ENCODE data around the gene CHMP2A. TPM values are rescaled to one million over a fixed set of nuclear protein-coding genes. Genes with fewer than 3 reads are reported as not detected.
A peak's percentile ranks its signal among the peaks of the same experiment; 100 is the strongest.
"Not testable (repeated sequence)": the region's sequence is repeated elsewhere in the genome, so short reads cannot be mapped to it uniquely, and the experiment has no call there.

The CHMP2A gene
- polyA plus RNA-seq, 1 donor from 2014 or later, result 189 TPM

- H3K27ac ChIP-seq (ENCODE audit: low read length); H3K9me2 ChIP-seq (ENCODE audit: insufficient read depth, low read length); H3K9me3 ChIP-seq (ENCODE audit: low read length); H3K36me3 ChIP-seq (ENCODE audit: insufficient read depth, low read length); H3K79me2 ChIP-seq (replicated peaks; ENCODE audit: insufficient read depth, low read length); H3F3A ChIP-seq (ENCODE audit: insufficient read depth, low read length, poor library complexity, severe bottlenecking); H2AFZ ChIP-seq (ENCODE audit: low read depth, low read length); H3K4me2 ChIP-seq (ENCODE audit: low read length); H3K4me3 ChIP-seq (ENCODE audit: low read length); H3K9ac ChIP-seq (ENCODE audit: low read length); H4K20me1 ChIP-seq (ENCODE audit: insufficient read depth): not testable (repeated sequence)
- H3K27me3 ChIP-seq (ENCODE audit: insufficient read depth, low read depth, low read length), result peaks cover 19% of the 10 kb centered on the region
Observed at GRCh38 chr19:58539169-58539559, 15.7 kb downstream of the CHMP2A start.

GRCh38 chr19:58538257-58539168 lies 16.4 kb downstream of the CHMP2A start:
- Histone ChIP-seq H4K20me1 (ENCODE audit: insufficient read depth) (no peaks in the 10 kb centered on the region), H3K36me3 (ENCODE audit: insufficient read depth, low read length) (no peaks in the 10 kb centered on the region), H3K27ac (ENCODE audit: low read length) (no peak overlapping the region), H3K4me2 (ENCODE audit: low read length) (no peak overlapping the region), H2AFZ (ENCODE audit: low read depth, low read length) (no peak overlapping the region), H3K27me3 (ENCODE audit: insufficient read depth, low read depth, low read length) (peaks cover 19% of the 10 kb centered on the region), H3K9me3 (ENCODE audit: low read length) (no peaks in the 10 kb centered on the region), H3K9ac (ENCODE audit: low read length) (peak overlapping the region; percentile 57), H3K79me2 (replicated peaks; ENCODE audit: insufficient read depth, low read length) (no peaks in the 10 kb centered on the region), H3K4me3 (ENCODE audit: low read length) (peak overlapping the region; percentile 59), H3F3A (ENCODE audit: insufficient read depth, low read length, poor library complexity, severe bottlenecking) (no peaks in the 10 kb centered on the region), H3K9me2 (ENCODE audit: insufficient read depth, low read length) (no peaks in the 10 kb centered on the region)
- TF ChIP-seq REST (IDR thresholded peaks at IDR 0.05; ENCODE audit: borderline replicate concordance), result no peak
- TF ChIP-seq POLR2AphosphoS5 (IDR thresholded peaks at IDR 0.05), result no peak
- no peak for TF ChIP-seq EP300 (conservative IDR thresholded peaks at IDR 0.05; ENCODE audit: poor library complexity, severe bottlenecking)
- no peak for TF ChIP-seq EZH2 (IDR thresholded peaks at IDR 0.05; ENCODE audit: borderline replicate concordance, insufficient read depth, low read length, poor library complexity, severe bottlenecking)
- no peak for TF ChIP-seq TAF1 (IDR thresholded peaks at IDR 0.05; ENCODE audit: low read depth)
- peak; percentile 20 for TF ChIP-seq MXI1 (conservative IDR thresholded peaks at IDR 0.05; ENCODE audit: poor library complexity, severe bottlenecking)

GRCh38 chr19:58536852-58537798 lies 17.8 kb downstream of the CHMP2A start:
- H2AFZ ChIP-seq (ENCODE audit: low read depth, low read length), result no peak overlapping the region
- no peak overlapping the region for H3K9ac ChIP-seq (ENCODE audit: low read length)
- no peak overlapping the region for H3K4me2 ChIP-seq (ENCODE audit: low read length)
- H3K9me2 ChIP-seq (ENCODE audit: insufficient read depth, low read length), result no peaks in the 10 kb centered on the region
- no peaks in the 10 kb centered on the region for H4K20me1 ChIP-seq (ENCODE audit: insufficient read depth)
- H3K27ac ChIP-seq (ENCODE audit: low read length), result no peak overlapping the region
- H3F3A ChIP-seq (ENCODE audit: insufficient read depth, low read length, poor library complexity, severe bottlenecking), result no peaks in the 10 kb centered on the region
- no peaks in the 10 kb centered on the region for H3K79me2 ChIP-seq (replicated peaks; ENCODE audit: insufficient read depth, low read length)
- no peaks in the 10 kb centered on the region for H3K9me3 ChIP-seq (ENCODE audit: low read length)
- H3K36me3 ChIP-seq (ENCODE audit: insufficient read depth, low read length), result no peaks in the 10 kb centered on the region
- peaks cover 19% of the 10 kb centered on the region for H3K27me3 ChIP-seq (ENCODE audit: insufficient read depth, low read depth, low read length)
- TF ChIP-seq, protein P1, sequence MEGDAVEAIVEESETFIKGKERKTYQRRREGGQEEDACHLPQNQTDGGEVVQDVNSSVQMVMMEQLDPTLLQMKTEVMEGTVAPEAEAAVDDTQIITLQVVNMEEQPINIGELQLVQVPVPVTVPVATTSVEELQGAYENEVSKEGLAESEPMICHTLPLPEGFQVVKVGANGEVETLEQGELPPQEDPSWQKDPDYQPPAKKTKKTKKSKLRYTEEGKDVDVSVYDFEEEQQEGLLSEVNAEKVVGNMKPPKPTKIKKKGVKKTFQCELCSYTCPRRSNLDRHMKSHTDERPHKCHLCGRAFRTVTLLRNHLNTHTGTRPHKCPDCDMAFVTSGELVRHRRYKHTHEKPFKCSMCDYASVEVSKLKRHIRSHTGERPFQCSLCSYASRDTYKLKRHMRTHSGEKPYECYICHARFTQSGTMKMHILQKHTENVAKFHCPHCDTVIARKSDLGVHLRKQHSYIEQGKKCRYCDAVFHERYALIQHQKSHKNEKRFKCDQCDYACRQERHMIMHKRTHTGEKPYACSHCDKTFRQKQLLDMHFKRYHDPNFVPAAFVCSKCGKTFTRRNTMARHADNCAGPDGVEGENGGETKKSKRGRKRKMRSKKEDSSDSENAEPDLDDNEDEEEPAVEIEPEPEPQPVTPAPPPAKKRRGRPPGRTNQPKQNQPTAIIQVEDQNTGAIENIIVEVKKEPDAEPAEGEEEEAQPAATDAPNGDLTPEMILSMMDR (IDR thresholded peaks at IDR 0.05; ENCODE audit: poor library complexity, severe bottlenecking), result no peak
- TF ChIP-seq RAD21 (conservative IDR thresholded peaks at IDR 0.05), result no peak
- TF ChIP-seq TAF1 (IDR thresholded peaks at IDR 0.05; ENCODE audit: low read depth), result no peak
- no peak for TF ChIP-seq MXI1 (conservative IDR thresholded peaks at IDR 0.05; ENCODE audit: poor library complexity, severe bottlenecking)
- TF ChIP-seq SMC3 (conservative IDR thresholded peaks at IDR 0.05; ENCODE audit: poor library complexity), result no peak
- TF ChIP-seq EP300 (conservative IDR thresholded peaks at IDR 0.05; ENCODE audit: poor library complexity, severe bottlenecking), result no peak
- TF ChIP-seq EZH2 (IDR thresholded peaks at IDR 0.05; ENCODE audit: borderline replicate concordance, insufficient read depth, low read length, poor library complexity, severe bottlenecking), result no peak
- no peak for TF ChIP-seq POLR2AphosphoS5 (IDR thresholded peaks at IDR 0.05)
- TF ChIP-seq REST (IDR thresholded peaks at IDR 0.05; ENCODE audit: borderline replicate concordance), result no peak
- no peak overlapping the region for H3K4me3 ChIP-seq (ENCODE audit: low read length)
